MM.1S (cell line): Measurements from ENCODE around the gene LIPN.

Experiments
- CTCF ChIP-seq: fragments of 300-600 bp; sonication (generic); IDR thresholded peaks from 2 replicates; pipeline ENCODE4 v1.5.1; 2016; ENCODE audit warnings: antibody characterized with exemption, low read length, mixed read lengths
- EZH2 ChIP-seq: fragments of 300-600 bp; sonication (generic); optimal IDR thresholded peaks from 2 replicates; pipeline ENCODE3; 2017; ENCODE audit warnings: low read depth, mild to moderate bottlenecking, antibody characterized with exemption, low read length, mixed read lengths
- EZH2phosphoT487 ChIP-seq: fragments of 300-600 bp; sonication (generic); IDR thresholded peaks from 2 replicates; pipeline ENCODE4 v1.6.1; 2018; ENCODE audit warnings: antibody characterized with exemption, low read length

GRCh38 chr10:88800152-88801125, 40.6 kb downstream of the LIPN start:
- TF ChIP-seq CTCF (no peak), EZH2 (no peak), EZH2phosphoT487 (no peak)
